HS-5 (cell line): ENCODE data around the gene OR2M7.
"Not testable (repeated sequence)": the region's sequence is repeated elsewhere in the genome, so short reads cannot be mapped to it uniquely, and the experiment has no call there.

ENCODE experiments used
- DNase-seq: peaks from one replicate; pipeline ENCODE4 v3.0.0-alpha.2; 2012; ENCODE audit warnings: low read depth

OR2M7 gene

GRCh38 chr1:248324468-248324867 lies at the start of gene OR2M7:
Gene OR2M7 (minus strand): TSS chr1:248324568. CDS start chr1:248324568, 0 bp downstream.
- DNase-seq, result no peak

GRCh38 chr1:248373761-248374160 lies 49.4 kb upstream of the OR2M7 start:
- no peak for DNase-seq

- no peak for DNase-seq
These were observed 48.0 kb upstream of the OR2M7 start for GRCh38 chr1:248372394-248372793.

GRCh38 chr1:248366609-248367008 lies 42.2 kb upstream of the OR2M7 start:
- no peak for DNase-seq

- no peak for DNase-seq
These were observed 36.9 kb upstream of the OR2M7 start, which contains the start of gene OR2T4 for GRCh38 chr1:248361121-248361715. Gene OR2T4 (plus strand): TSS chr1:248361665. CDS start chr1:248361665, 0 bp downstream.

GRCh38 chr1:248359415-248359814 lies 35.0 kb upstream of the OR2M7 start:
- no peak for DNase-seq

GRCh38 chr1:248348475-248348874 lies 24.1 kb upstream of the OR2M7 start, which contains the start of gene OR14C36:
Gene OR14C36 (plus strand): TSS chr1:248348775. CDS start chr1:248348775, 0 bp downstream.
- no peak for DNase-seq

- no peak for DNase-seq
These were observed 19.1 kb upstream of the OR2M7 start for GRCh38 chr1:248343451-248343850.

GRCh38 chr1:248316796-248317195 lies 7.6 kb downstream of the OR2M7 start:
- DNase-seq, result no peak

GRCh38 chr1:248306740-248307139 lies 17.6 kb downstream of the OR2M7 start:
- not testable (repeated sequence) for DNase-seq

GRCh38 chr1:248306103-248306502 lies 18.3 kb downstream of the OR2M7 start:
- DNase-seq, result no peak

- DNase-seq, result not testable (repeated sequence)
These were observed 18.7 kb downstream of the OR2M7 start for GRCh38 chr1:248305672-248306071.

GRCh38 chr1:248303324-248303723 lies 21.0 kb downstream of the OR2M7 start, which contains the start of gene OR2T12:
Gene OR2T12 (minus strand): TSS chr1:248303424. CDS start chr1:248295578, 7,846 bp downstream.
- DNase-seq, result no peak

- DNase-seq, result no peak
These were observed 36.0 kb downstream of the OR2M7 start for GRCh38 chr1:248288391-248288790.

- no peak for DNase-seq
These were observed 46.5 kb downstream of the OR2M7 start, which contains the start of gene OR2T33 for GRCh38 chr1:248277876-248278275. Gene OR2T33 (minus strand): TSS chr1:248277976. CDS start chr1:248273814, 4,162 bp downstream.
